MCF 10A (cell line): Measurements from ENCODE around the gene RSPH3. TPM values are rescaled to one million over a fixed set of nuclear protein-coding genes. Genes with fewer than 3 reads are reported as not detected.

Experiments
- BruUV-seq: library from RNA; stranded (reverse); fragments of 400-500 nt; replicated peaks from 2 replicates; lab custom pipeline; 2021; lab: Mats Ljungman, UMichigan
- CTCF ChIA-PET: fragments of 300-600 bp; sonication (Branson Sonifier 250); formaldehyde crosslinking; extraction: SDS; loops from one replicate; lab custom pipeline; 2021; ENCODE audit warnings: antibody characterized with exemption, inconsistent platforms; lab: Yijun Ruan, JAX
- POLR2A ChIA-PET: fragments of 300-600, 350-650 bp; sonication (Branson Sonifier 250); formaldehyde crosslinking; extraction: SDS; loops from one replicate; lab custom pipeline; 2020; ENCODE audit warnings: antibody characterized with exemption, inconsistent platforms; lab: Yijun Ruan, JAX
- DNase-seq: peaks from one replicate; pipeline ENCODE4 v3.0.0-alpha.2; 2018; ENCODE audit not compliant: unreplicated experiment
- H3K27ac Mint-ChIP-seq: one replicate; pipeline ENCODE4 v1.8.0; 2022; ENCODE audit warnings: mild to moderate bottlenecking, low read depth, mixed read lengths; ENCODE audit not compliant: unreplicated experiment
- H3K27me3 Mint-ChIP-seq: one replicate; pipeline ENCODE4 v1.8.0; 2022; ENCODE audit warnings: mixed read lengths; ENCODE audit not compliant: insufficient read depth, unreplicated experiment
- H3K36me3 Mint-ChIP-seq: one replicate; pipeline ENCODE4 v1.8.0; 2022; ENCODE audit warnings: mild to moderate bottlenecking, moderate library complexity, mixed read lengths; ENCODE audit not compliant: insufficient read depth, unreplicated experiment
- H3K4me1 Mint-ChIP-seq: one replicate; pipeline ENCODE4 v1.8.0; 2022; ENCODE audit warnings: mixed read lengths; ENCODE audit not compliant: insufficient read depth, unreplicated experiment
- H3K4me3 Mint-ChIP-seq: one replicate; pipeline ENCODE4 v1.8.0; 2022; ENCODE audit warnings: mild to moderate bottlenecking, moderate library complexity, mixed read lengths; ENCODE audit not compliant: unreplicated experiment
- H3K9me3 Mint-ChIP-seq: one replicate; pipeline ENCODE4 v1.8.0; 2022; ENCODE audit warnings: mixed read lengths; ENCODE audit not compliant: unreplicated experiment
- CTCF ChIP-seq: fragments of 200-600 bp; IDR thresholded peaks from one replicate; pipeline ENCODE4 v1.8.0; 2022; ENCODE audit warnings: antibody characterized with exemption, mild to moderate bottlenecking; ENCODE audit not compliant: unreplicated experiment
- intact Hi-C: fragments of 100-400 bp; cut with micrococcal nuclease; formaldehyde crosslinking; loops from 2 replicates; pipeline ENCODE4 v1.14.1; 2022
- total RNA-seq: library from RNA; stranded (reverse); gene quantifications from 2 replicates; pipeline ENCODE4 v1.2.3, GENCODE V29; 2022

Gene RSPH3
- total RNA-seq, 1 experiment from 2014 or later: 13.1 TPM

- H3K4me3 Mint-ChIP-seq: no peak overlapping the region
- intact Hi-C loops: no loop called here
- ChIA-PET CTCF (interaction anchor here (0.6 to 0.8 kb wide), 2 partner anchors 33 to 667 kb away, joined by 3 read pairs; no protein-coding TSS in a partner anchor), POLR2A (no interaction called here)
- peaks cover 9% of the 10 kb centered on the region for H3K9me3 Mint-ChIP-seq
- no peaks in the 10 kb centered on the region for H3K27me3 Mint-ChIP-seq
- no peaks in the 10 kb centered on the region for H3K36me3 Mint-ChIP-seq
- H3K27ac Mint-ChIP-seq: no peak overlapping the region
- no TSS peak for BruUV-seq
- no peak for TF ChIP-seq CTCF
- no peaks in the 10 kb centered on the region for H3K4me1 Mint-ChIP-seq
- DNase-seq: no peak
Observed at GRCh38 chr6:159023893-159024292, 23.9 kb upstream of the RSPH3 start.

GRCh38 chr6:159020011-159020410 lies 20.0 kb upstream of the RSPH3 start:
- intact Hi-C loops: no loop called here
- Mint-ChIP-seq H3K27me3 (no peaks in the 10 kb centered on the region), H3K36me3 (no peaks in the 10 kb centered on the region), H3K4me1 (no peaks in the 10 kb centered on the region), H3K9me3 (no peaks in the 10 kb centered on the region), H3K27ac (no peak overlapping the region), H3K4me3 (no peak overlapping the region)
- BruUV-seq: no TSS peak
- CTCF ChIA-PET: interaction anchor here (1.5 to 3.6 kb wide), 3 partner anchors 12 to 84 kb away, joined by 5 to 16 read pairs (median 10); no protein-coding TSS in a partner anchor
- no peak for DNase-seq
- POLR2A ChIA-PET: no interaction called here
- TF ChIP-seq CTCF: no peak

GRCh38 chr6:159017757-159018559 lies 18.0 kb upstream of the RSPH3 start:
- no peak for TF ChIP-seq CTCF
- no peak for DNase-seq
- CTCF ChIA-PET: interaction anchor here (3.0 to 6.7 kb wide), 3 partner anchors 9 to 118 kb away, joined by 10 to 32 read pairs (median 16); no protein-coding TSS in a partner anchor
- Mint-ChIP-seq H3K4me3 (no peak overlapping the region), H3K4me1 (no peaks in the 10 kb centered on the region), H3K27ac (no peak overlapping the region), H3K27me3 (no peaks in the 10 kb centered on the region), H3K9me3 (no peaks in the 10 kb centered on the region), H3K36me3 (no peaks in the 10 kb centered on the region)
- POLR2A ChIA-PET: interaction anchor here (0.5 to 1.2 kb wide), 7 partner anchors 9 to 521 kb away, joined by 3 to 4 read pairs (median 3); partner anchors contain the start of gene RSPH3
- intact Hi-C loops: no loop called here
- BruUV-seq: no TSS peak

- no peaks in the 10 kb centered on the region for H3K4me1 Mint-ChIP-seq
- TF ChIP-seq CTCF: no peak
- no peaks in the 10 kb centered on the region for H3K36me3 Mint-ChIP-seq
- intact Hi-C loops: no loop called here
- ChIA-PET CTCF (interaction anchor here (0.8 to 6.7 kb wide), 4 partner anchors 27 to 310 kb away, joined by 3 to 32 read pairs (median 4); no protein-coding TSS in a partner anchor), POLR2A (interaction anchor here (0.8 kb wide), 1 partner anchor 10 kb away, joined by 3 read pairs; no protein-coding TSS in a partner anchor)
- H3K4me3 Mint-ChIP-seq: no peak overlapping the region
- DNase-seq: no peak
- H3K27ac Mint-ChIP-seq: no peak overlapping the region
- BruUV-seq: no TSS peak
- H3K27me3 Mint-ChIP-seq: no peaks in the 10 kb centered on the region
- no peaks in the 10 kb centered on the region for H3K9me3 Mint-ChIP-seq
Observed at GRCh38 chr6:159014406-159014805, 14.4 kb upstream of the RSPH3 start.
